22Rv1 (cell line): Measurements from ENCODE around the gene PKHD1.

Experiments
- ZFX ChIP-seq: fragments of 450-650 bp; IDR thresholded peaks from 2 replicates; pipeline ENCODE4 v1.6.1; 2017; ENCODE audit warnings: antibody characterized with exemption, borderline replicate concordance
- TF ChIP-seq, protein P1 (sequence below): fragments of 450-650 bp; IDR thresholded peaks from 2 replicates; pipeline ENCODE4 v1.5.1; 2017; ENCODE audit warnings: mild to moderate bottlenecking

DNA sequence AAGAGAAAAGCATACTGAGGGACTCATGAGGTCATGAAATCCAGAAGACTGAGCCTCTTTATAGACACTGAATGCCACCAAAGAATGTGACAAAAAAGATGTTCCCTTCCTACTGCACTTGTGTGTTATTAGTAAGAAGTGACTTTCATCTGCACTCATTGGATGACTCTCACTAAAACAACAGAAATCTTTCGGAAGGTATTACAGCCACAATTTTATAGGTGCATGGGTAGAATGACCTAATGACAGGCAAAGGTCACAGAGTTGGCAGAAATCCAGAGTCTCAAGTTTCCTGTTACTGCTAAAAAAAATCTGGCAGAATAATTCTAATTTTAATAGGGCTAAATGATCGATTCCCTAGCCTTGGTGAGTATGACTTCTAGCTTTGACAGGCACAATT, 13.3 kb downstream of the PKHD1 start:
- TF ChIP-seq, protein P1, sequence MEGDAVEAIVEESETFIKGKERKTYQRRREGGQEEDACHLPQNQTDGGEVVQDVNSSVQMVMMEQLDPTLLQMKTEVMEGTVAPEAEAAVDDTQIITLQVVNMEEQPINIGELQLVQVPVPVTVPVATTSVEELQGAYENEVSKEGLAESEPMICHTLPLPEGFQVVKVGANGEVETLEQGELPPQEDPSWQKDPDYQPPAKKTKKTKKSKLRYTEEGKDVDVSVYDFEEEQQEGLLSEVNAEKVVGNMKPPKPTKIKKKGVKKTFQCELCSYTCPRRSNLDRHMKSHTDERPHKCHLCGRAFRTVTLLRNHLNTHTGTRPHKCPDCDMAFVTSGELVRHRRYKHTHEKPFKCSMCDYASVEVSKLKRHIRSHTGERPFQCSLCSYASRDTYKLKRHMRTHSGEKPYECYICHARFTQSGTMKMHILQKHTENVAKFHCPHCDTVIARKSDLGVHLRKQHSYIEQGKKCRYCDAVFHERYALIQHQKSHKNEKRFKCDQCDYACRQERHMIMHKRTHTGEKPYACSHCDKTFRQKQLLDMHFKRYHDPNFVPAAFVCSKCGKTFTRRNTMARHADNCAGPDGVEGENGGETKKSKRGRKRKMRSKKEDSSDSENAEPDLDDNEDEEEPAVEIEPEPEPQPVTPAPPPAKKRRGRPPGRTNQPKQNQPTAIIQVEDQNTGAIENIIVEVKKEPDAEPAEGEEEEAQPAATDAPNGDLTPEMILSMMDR, result no peak
- no peak for TF ChIP-seq ZFX
